ENCODE measurements around the gene BAHCC1. TPM values are rescaled to one million over a fixed set of nuclear protein-coding genes. Genes with fewer than 3 reads are reported as not detected.

Gene BAHCC1
- total RNA-seq, 6 donors from 2014 or later = 8.2 to 81.7 (median 21.0) TPM

DNA sequence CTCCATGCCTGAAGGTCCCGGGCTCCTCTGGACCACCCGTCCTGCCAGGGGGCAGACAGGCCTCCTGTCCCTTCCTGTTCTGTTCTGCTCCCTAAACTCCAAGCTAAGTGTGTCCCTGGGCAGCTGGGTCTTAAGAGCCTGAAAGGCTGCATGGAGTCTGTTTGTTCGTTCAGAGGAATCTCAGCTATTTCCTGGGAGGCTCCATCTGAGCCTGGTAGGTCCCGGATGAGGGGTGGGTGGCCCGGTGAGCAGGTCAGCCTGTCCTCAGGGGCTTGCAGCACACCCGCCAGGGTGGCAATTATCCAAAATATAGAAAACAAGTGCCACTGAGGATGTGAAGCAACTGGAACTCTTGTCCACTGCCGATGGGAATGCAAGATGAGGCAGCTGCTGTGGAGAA lies 104.8 kb downstream of the BAHCC1 start:
- Histone ChIP-seq H3K9me3 (no peaks in the 10 kb centered on the region), H3K36me3 (no peaks in the 10 kb centered on the region), H3K27ac (no peak overlapping the region), H3K27me3 (no peaks in the 10 kb centered on the region), H3K4me3 (no peak overlapping the region), H3K4me1 (peaks cover 0 to 7% (median 7%) of the 10 kb centered on the region in 4 donors)
- TF ChIP-seq, protein P1, sequence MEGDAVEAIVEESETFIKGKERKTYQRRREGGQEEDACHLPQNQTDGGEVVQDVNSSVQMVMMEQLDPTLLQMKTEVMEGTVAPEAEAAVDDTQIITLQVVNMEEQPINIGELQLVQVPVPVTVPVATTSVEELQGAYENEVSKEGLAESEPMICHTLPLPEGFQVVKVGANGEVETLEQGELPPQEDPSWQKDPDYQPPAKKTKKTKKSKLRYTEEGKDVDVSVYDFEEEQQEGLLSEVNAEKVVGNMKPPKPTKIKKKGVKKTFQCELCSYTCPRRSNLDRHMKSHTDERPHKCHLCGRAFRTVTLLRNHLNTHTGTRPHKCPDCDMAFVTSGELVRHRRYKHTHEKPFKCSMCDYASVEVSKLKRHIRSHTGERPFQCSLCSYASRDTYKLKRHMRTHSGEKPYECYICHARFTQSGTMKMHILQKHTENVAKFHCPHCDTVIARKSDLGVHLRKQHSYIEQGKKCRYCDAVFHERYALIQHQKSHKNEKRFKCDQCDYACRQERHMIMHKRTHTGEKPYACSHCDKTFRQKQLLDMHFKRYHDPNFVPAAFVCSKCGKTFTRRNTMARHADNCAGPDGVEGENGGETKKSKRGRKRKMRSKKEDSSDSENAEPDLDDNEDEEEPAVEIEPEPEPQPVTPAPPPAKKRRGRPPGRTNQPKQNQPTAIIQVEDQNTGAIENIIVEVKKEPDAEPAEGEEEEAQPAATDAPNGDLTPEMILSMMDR (IDR thresholded peaks at IDR 0.05) = no peak
- TF ChIP-seq POLR2AphosphoS5 (IDR thresholded peaks at IDR 0.05) (no peak), POLR2A (IDR thresholded peaks at IDR 0.05) (no peak), EP300 (IDR thresholded peaks at IDR 0.05) (no peak)
- WGBS, 2 donors = 47 to 49% methylated on average over 3 to 7 of the region's 7 CpGs
- DNase-seq = no peak
- peak; percentile 20 to 66 for ATAC-seq (ENCODE audit: low FRiP score in 2 of 2)

GRCh38 chr17:81502471-81503017 lies 107.3 kb downstream of the BAHCC1 start:
- no peak overlapping the region for H3K27ac ChIP-seq
- 71 to 77% methylated on average over 8 to 12 of the region's 12 CpGs for WGBS, 2 donors
- no peak overlapping the region for H3K4me3 ChIP-seq

DNA sequence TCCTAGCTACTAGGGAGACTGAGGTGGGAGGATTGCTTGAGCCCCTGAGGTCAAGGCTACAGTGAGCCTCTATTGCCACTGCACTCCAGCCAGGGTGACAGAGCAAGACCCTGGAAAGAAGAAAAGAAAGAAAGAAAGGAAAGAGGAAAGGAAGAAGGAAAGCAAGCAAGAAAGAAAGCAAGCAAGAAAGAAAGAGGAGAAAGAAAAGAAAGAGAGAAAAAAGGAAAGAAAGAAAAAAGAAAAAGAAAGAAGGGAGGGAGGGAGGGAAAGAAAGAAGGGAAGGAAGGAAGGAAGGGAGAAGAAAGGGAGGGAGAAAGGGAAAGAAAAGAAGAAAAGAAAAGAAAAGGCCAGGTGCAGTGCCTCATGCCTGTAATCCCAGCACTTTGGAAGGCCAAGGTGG lies 108.4 kb downstream of the BAHCC1 start:
- peaks cover 0 to 5% (median under 1%) of the 10 kb centered on the region in 4 donors for H3K36me3 ChIP-seq
- TF ChIP-seq, protein P1 (IDR thresholded peaks at IDR 0.05) = no peak
- no peak for TF ChIP-seq POLR2A (IDR thresholded peaks at IDR 0.05)
- TF ChIP-seq POLR2AphosphoS5 (IDR thresholded peaks at IDR 0.05) = no peak
- TF ChIP-seq EP300 (IDR thresholded peaks at IDR 0.05) = no peak
- H3K27ac ChIP-seq = no peak overlapping the region
- no peak overlapping the region for H3K4me3 ChIP-seq
- no peaks in the 10 kb centered on the region for H3K9me3 ChIP-seq
- ATAC-seq (ENCODE audit: low FRiP score in 2 of 2) = no peak
- no peak for DNase-seq
- peaks cover 0 to 10% (median 9%) of the 10 kb centered on the region in 4 donors for H3K4me1 ChIP-seq
- H3K27me3 ChIP-seq = no peaks in the 10 kb centered on the region

More at GRCh38 chr17:81502471-81503017, 107.3 kb downstream of the BAHCC1 start:
- no peak for TF ChIP-seq POLR2AphosphoS5 (IDR thresholded peaks at IDR 0.05)
- TF ChIP-seq, protein P1 (IDR thresholded peaks at IDR 0.05) = no peak
- no peaks in the 10 kb centered on the region for H3K27me3 ChIP-seq
- no peak for DNase-seq
- H3K4me1 ChIP-seq = peaks cover 0 to 7% (median 7%) of the 10 kb centered on the region in 4 donors
- no peaks in the 10 kb centered on the region for H3K36me3 ChIP-seq
- ATAC-seq (ENCODE audit: low FRiP score in 2 of 2) = no peak
- no peaks in the 10 kb centered on the region for H3K9me3 ChIP-seq

DNA sequence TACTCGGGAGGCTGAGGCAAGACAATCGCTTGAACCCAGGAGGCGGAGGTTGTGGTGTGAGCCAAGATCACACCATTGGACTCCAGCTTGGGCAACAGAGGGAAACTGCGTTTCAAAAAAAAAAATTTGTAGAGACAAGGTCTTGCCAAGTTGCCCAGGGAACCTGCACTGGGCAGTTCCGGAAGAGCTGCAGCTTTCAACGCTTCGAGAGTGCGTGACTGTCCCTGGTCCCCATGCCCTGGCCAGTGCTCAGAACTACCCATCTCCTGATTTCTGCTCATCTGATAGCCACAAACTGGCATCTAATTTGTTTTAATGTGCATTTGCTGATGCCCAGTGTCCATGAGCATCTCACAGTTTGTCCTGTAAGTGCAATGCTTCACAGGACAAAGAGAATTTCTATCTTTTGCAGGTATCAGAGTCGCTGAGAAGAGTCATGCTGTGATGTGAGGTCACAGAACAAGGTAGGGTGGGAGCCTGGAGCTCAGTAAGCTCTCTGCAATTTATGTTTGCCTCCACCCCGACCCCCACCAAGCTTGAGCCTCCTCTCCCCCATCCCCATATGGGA lies 113.5 kb downstream of the BAHCC1 start:
- Histone ChIP-seq H3K27me3 (no peaks in the 10 kb centered on the region), H3K27ac (peak overlapping the region in 2 of 4 donors; percentile 17 to 98), H3K4me3 (peak overlapping the region; percentile 69 to 92 (median 82)), H3K9me3 (no peaks in the 10 kb centered on the region), H3K4me1 (peaks cover 17 to 39% (median 23%) of the 10 kb centered on the region in 4 donors), H3K36me3 (peaks cover 8 to 41% (median 24%) of the 10 kb centered on the region in 4 donors)
- 55 to 62% methylated on average over 10 of the region's 10 CpGs for WGBS, 2 donors
- DNase-seq (no peak), ATAC-seq (ENCODE audit: low FRiP score in 2 of 2) (no peak)
- TF ChIP-seq POLR2A (IDR thresholded peaks at IDR 0.05) (no peak), POLR2AphosphoS5 (IDR thresholded peaks at IDR 0.05) (no peak), EP300 (IDR thresholded peaks at IDR 0.05) (no peak)
- TF ChIP-seq, protein P1 (IDR thresholded peaks at IDR 0.05) = no peak
